DOHH2 (cell line): ENCODE measurements around the gene NOC2L.
A peak's percentile ranks its signal among the peaks of the same experiment; 100 is the strongest.

Source experiments
- H3F3A ChIP-seq: fragments of 200-600 bp; sonication (generic), shearing (Covaris generic); 2 replicates; pipeline ENCODE4 v1.6.0; 2016; ENCODE audit warnings: antibody characterized with exemption, mild to moderate bottlenecking; ENCODE audit not compliant: control insufficient read depth, insufficient read depth
- H3K27ac ChIP-seq: fragments of 200-600 bp; sonication (generic); 2 replicates; pipeline ENCODE4 v1.5.1; 2014; ENCODE audit warnings: low read depth, mild to moderate bottlenecking, low read length, moderate library complexity
- H3K27me3 ChIP-seq: fragments of 200-600 bp; sonication (generic); 2 replicates; pipeline ENCODE4 v1.6.1; 2014; ENCODE audit warnings: mild to moderate bottlenecking, low read length, mixed read lengths; ENCODE audit not compliant: control insufficient read depth
- H3K36me3 ChIP-seq: fragments of 200-600 bp; sonication (generic); 2 replicates; pipeline ENCODE4 v1.6.1; 2014; ENCODE audit warnings: mild to moderate bottlenecking, low read length, moderate library complexity, mixed read lengths; ENCODE audit not compliant: control insufficient read depth
- H3K4me1 ChIP-seq: fragments of 200-600 bp; sonication (generic); 2 replicates; pipeline ENCODE4 v1.6.1; 2014; ENCODE audit warnings: mild to moderate bottlenecking, low read length, mixed read lengths; ENCODE audit not compliant: control insufficient read depth
- H3K4me2 ChIP-seq: fragments of 200-600 bp; sonication (generic); 2 replicates; pipeline ENCODE4 v1.6.0; 2014; ENCODE audit warnings: mild to moderate bottlenecking, low read length, moderate library complexity
- H3K4me3 ChIP-seq: fragments of 200-600 bp; sonication (generic); 2 replicates; pipeline ENCODE4 v1.5.1; 2014; ENCODE audit warnings: mild to moderate bottlenecking, low read length, mixed read lengths
- H3K79me2 ChIP-seq: fragments of 200-600 bp; sonication (generic); 2 replicates; pipeline ENCODE4 v1.6.1; 2014; ENCODE audit warnings: mild to moderate bottlenecking, low read length, mixed read lengths; ENCODE audit not compliant: control insufficient read depth
- H3K9me2 ChIP-seq: fragments of 200-600 bp; sonication (generic); replicated peaks from 2 replicates; pipeline ENCODE4 v1.6.1; 2014; ENCODE audit warnings: mild to moderate bottlenecking, low read length, mixed read lengths; ENCODE audit not compliant: control insufficient read depth
- H3K9me3 ChIP-seq: fragments of 200-600 bp; sonication (generic); 2 replicates; pipeline ENCODE4 v1.6.1; 2014; ENCODE audit warnings: antibody characterized with exemption, low read length, mixed read lengths; ENCODE audit not compliant: control insufficient read depth, insufficient read depth
- H4K20me1 ChIP-seq: fragments of 200-600 bp; sonication (generic); 2 replicates; pipeline ENCODE4 v1.6.0; 2014; ENCODE audit warnings: low read depth, mild to moderate bottlenecking, antibody characterized with exemption, low read length, moderate library complexity; ENCODE audit not compliant: control insufficient read depth, insufficient read depth
- EZH2phosphoT487 ChIP-seq: fragments of 200-600 bp; sonication (generic); IDR thresholded peaks from 2 replicates; pipeline ENCODE4 v1.6.1; 2017; ENCODE audit warnings: borderline replicate concordance, mild to moderate bottlenecking, antibody characterized with exemption, low read length, moderate library complexity, mixed read lengths
- TF ChIP-seq, protein P1 (sequence below): fragments of 200-600 bp; sonication (generic); IDR thresholded peaks from one replicate; pipeline ENCODE4 v1.5.1; 2014; ENCODE audit warnings: antibody characterized with exemption, mild to moderate bottlenecking, low read depth, low read length; ENCODE audit not compliant: poor library complexity, severe bottlenecking

The NOC2L gene

DNA sequence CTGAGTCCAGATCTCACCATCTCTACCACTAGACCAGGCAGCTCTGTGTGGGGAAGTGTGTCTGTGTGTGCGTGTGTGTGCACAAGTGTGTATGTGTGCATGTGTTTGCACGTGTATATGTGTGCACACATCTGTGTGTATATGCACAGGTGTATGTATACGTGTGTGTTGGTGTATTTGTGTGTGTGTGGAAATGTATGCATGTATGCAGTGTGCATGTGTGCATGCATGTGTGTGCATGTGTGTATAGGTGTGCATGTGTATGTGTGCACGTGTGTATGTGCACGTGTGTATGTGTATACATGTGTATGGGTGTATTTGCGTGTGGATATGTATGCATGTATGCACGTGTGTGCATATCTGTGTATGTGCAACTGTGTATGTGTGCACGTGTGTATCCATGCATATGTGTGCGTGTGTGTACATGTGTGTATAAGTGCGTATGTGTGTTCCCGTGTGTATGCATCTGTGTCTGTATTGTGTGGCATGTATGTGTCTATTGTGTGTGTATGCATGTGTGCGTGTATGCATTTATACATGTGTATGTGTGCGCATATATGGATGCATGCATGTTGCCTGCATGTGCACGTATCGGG is 10.3 kb upstream of the NOC2L start:
- Histone ChIP-seq H3K27me3 (0 out of 2 replicates have a peak, but pooled peaks cover 4% of the 10 kb centered on the region), H3K9me3 (no peaks in the 10 kb centered on the region; the same call in 1 of the 2 replicates)

DNA sequence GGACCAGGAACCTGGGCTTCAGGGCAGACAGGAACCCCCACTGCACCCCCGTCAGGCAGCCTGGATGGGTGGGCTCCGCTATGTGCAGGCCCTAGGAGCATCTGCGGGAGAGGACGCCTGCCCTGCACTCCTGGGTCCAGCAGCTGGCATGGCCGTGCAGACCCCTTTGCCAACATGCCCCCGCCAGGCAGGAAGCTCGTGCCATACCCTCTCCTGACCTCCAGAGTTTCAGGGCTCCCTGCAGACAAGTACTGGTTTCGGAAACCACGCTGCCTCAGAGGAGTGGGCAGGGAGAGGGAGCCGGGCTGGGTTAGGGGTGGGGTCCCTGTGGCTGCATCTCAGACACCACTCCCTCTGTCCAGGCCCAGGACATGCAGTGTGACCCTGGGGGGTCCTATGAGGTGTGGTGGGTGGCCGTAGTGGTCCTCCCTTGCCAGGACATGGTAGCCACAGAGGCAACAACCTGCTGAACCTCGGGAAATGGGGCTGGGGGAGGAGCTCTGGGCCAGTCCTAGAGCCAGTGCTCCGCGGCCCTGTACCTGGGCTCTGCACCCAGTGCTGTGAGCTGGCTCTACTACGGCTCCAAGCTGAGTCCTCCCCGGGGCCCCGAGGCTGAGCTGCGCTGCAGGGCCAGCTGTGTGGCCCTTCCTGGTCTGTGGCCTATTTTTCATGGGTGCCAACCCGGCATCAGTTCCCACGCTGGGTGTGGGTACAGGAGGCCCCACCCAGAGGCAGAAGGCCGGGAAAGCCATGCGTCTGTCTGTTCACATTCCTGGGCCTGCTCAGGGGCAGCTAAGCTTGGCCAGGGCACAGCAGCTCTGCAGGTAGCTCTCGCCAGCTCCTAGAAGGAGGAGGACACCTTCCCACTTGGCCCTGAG is 8.6 kb upstream of the NOC2L start:
- no peak overlapping the region for H3K27ac ChIP-seq
- H3F3A ChIP-seq: no peaks in the 10 kb centered on the region; the same call in 1 of the 2 replicates

More for the DNA sequence above, 10.3 kb upstream of the NOC2L start:
- H3K36me3 ChIP-seq: no peaks in the 10 kb centered on the region
- no peaks in the 10 kb centered on the region for H4K20me1 ChIP-seq
- TF ChIP-seq, protein P1, sequence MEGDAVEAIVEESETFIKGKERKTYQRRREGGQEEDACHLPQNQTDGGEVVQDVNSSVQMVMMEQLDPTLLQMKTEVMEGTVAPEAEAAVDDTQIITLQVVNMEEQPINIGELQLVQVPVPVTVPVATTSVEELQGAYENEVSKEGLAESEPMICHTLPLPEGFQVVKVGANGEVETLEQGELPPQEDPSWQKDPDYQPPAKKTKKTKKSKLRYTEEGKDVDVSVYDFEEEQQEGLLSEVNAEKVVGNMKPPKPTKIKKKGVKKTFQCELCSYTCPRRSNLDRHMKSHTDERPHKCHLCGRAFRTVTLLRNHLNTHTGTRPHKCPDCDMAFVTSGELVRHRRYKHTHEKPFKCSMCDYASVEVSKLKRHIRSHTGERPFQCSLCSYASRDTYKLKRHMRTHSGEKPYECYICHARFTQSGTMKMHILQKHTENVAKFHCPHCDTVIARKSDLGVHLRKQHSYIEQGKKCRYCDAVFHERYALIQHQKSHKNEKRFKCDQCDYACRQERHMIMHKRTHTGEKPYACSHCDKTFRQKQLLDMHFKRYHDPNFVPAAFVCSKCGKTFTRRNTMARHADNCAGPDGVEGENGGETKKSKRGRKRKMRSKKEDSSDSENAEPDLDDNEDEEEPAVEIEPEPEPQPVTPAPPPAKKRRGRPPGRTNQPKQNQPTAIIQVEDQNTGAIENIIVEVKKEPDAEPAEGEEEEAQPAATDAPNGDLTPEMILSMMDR: no peak
- no peak for TF ChIP-seq EZH2phosphoT487
- no peaks in the 10 kb centered on the region; the same call in 1 of the 2 replicates for H3F3A ChIP-seq
- H3K27ac ChIP-seq: no peak overlapping the region
- no peak overlapping the region for H3K4me3 ChIP-seq
- peaks cover 10% of the 10 kb centered on the region for H3K4me1 ChIP-seq
- no peak overlapping the region for H3K4me2 ChIP-seq
- no peaks in the 10 kb centered on the region for H3K79me2 ChIP-seq
- H3K9me2 ChIP-seq: no peaks in the 10 kb centered on the region

DNA sequence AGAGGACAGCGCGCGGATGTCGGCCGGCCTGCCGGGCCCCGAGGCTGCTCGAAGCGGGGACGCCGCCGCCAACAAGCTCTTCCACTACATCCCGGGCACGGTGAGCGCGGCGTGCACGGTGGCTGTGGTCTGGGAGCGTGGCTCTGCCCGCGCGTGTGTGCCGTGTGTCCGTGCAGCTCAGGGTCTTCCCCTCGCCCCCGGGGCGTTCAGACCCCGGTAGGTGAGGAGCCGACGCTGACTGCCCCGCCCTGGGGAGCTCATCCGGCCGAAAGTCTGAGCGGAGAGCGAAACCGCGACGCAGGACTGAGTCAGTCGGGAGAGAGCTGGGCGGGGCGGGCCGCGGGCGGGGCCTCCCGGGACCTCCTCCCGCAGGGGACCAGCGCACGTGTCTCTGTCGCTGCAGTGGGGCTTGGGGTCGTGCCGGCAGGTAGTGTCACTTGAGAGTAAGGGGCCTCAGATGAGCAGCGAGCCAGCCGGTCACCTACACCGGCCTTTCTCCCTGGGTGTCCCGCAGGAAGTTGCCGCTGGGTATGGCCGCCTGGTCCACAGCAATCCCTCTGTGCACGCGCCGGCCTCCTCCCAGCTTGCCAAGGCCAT is 7.7 kb upstream of the NOC2L start:
- peaks cover 10% of the 10 kb centered on the region for H3K4me1 ChIP-seq
- H4K20me1 ChIP-seq: no peaks in the 10 kb centered on the region
- peak overlapping the region; percentile 78 for H3K4me2 ChIP-seq
- no peaks in the 10 kb centered on the region for H3K36me3 ChIP-seq
- H3K79me2 ChIP-seq: no peaks in the 10 kb centered on the region
- H3F3A ChIP-seq: no peaks in the 10 kb centered on the region; the same call in 1 of the 2 replicates
- H3K9me2 ChIP-seq: no peaks in the 10 kb centered on the region
- no peak overlapping the region for H3K27ac ChIP-seq
- H3K9me3 ChIP-seq: no peaks in the 10 kb centered on the region; the same call in 1 of the 2 replicates
- H3K27me3 ChIP-seq: 0 out of 2 replicates have a peak, but pooled peaks cover 4% of the 10 kb centered on the region
- H3K4me3 ChIP-seq: peak overlapping the region; percentile 63
- TF ChIP-seq, protein P1: no peak
- TF ChIP-seq EZH2phosphoT487: no peak

More for the DNA sequence above, 8.6 kb upstream of the NOC2L start:
- Histone ChIP-seq H3K27me3 (0 out of 2 replicates have a peak, but pooled peaks cover 4% of the 10 kb centered on the region), H3K9me3 (no peaks in the 10 kb centered on the region; the same call in 1 of the 2 replicates), H3K4me2 (no peak overlapping the region), H3K36me3 (no peaks in the 10 kb centered on the region), H4K20me1 (no peaks in the 10 kb centered on the region), H3K4me3 (no peak overlapping the region), H3K79me2 (no peaks in the 10 kb centered on the region), H3K4me1 (peaks cover 10% of the 10 kb centered on the region), H3K9me2 (no peaks in the 10 kb centered on the region)
- TF ChIP-seq, protein P1: no peak
- no peak for TF ChIP-seq EZH2phosphoT487
